ENCODE data around the gene POLR3K.
"Not testable (repeated sequence)": the region's sequence is repeated elsewhere in the genome, so short reads cannot be mapped to it uniquely, and the experiment has no call there.

POLR3K gene

GRCh38 chr16:63998-64913 is 10.8 kb upstream of the POLR3K start:
- DNase-seq, result no peak

- DNase-seq, result no peak
Measured at GRCh38 chr16:63466-63865, 10.1 kb upstream of the POLR3K start.

- DNase-seq, result no peak
Measured at GRCh38 chr16:62968-63391, 9.6 kb upstream of the POLR3K start.

GRCh38 chr16:62283-62967 is 9.0 kb upstream of the POLR3K start:
- DNase-seq, result no peak

- no peak for DNase-seq
Measured at GRCh38 chr16:61879-62281, 8.5 kb upstream of the POLR3K start.

GRCh38 chr16:60929-61878 is 7.8 kb upstream of the POLR3K start:
- no peak for DNase-seq

GRCh38 chr16:60166-60565 is 6.8 kb upstream of the POLR3K start:
- no peak for DNase-seq

- no peak for DNase-seq
Measured at GRCh38 chr16:59440-60059, 6.1 kb upstream of the POLR3K start.

GRCh38 chr16:58491-59439 is 5.4 kb upstream of the POLR3K start:
- DNase-seq, result no peak

GRCh38 chr16:57711-58110 is 4.3 kb upstream of the POLR3K start:
- no peak for DNase-seq

GRCh38 chr16:56231-56927 is 3.0 kb upstream of the POLR3K start:
- no peak for DNase-seq

- no peak for DNase-seq
Measured at GRCh38 chr16:55571-56136, 2.2 kb upstream of the POLR3K start.

- no peak for DNase-seq
Measured at GRCh38 chr16:54237-54581, 801 bp upstream of the POLR3K start.

GRCh38 chr16:50769-51591 is 2.4 kb downstream of the POLR3K start:
- DNase-seq, result no peak

GRCh38 chr16:47234-47633 is 6.2 kb downstream of the POLR3K start:
- no peak for DNase-seq

- not testable (repeated sequence) for DNase-seq
Measured at GRCh38 chr16:46510-46909, 6.9 kb downstream of the POLR3K start.

- no peak for DNase-seq
Measured at GRCh38 chr16:45454-45853, 8.0 kb downstream of the POLR3K start.

- no peak for DNase-seq
Measured at GRCh38 chr16:44655-45054, 8.8 kb downstream of the POLR3K start.

- DNase-seq, result no peak
Measured at GRCh38 chr16:43294-43693, 10.1 kb downstream of the POLR3K start.

- no peak for DNase-seq
Measured at GRCh38 chr16:42691-43090, 10.7 kb downstream of the POLR3K start.
